ENCODE data around the gene SCN11A.
"Not testable (repeated sequence)": the region's sequence is repeated elsewhere in the genome, so short reads cannot be mapped to it uniquely, and the experiment has no call there.

The SCN11A gene

DNA sequence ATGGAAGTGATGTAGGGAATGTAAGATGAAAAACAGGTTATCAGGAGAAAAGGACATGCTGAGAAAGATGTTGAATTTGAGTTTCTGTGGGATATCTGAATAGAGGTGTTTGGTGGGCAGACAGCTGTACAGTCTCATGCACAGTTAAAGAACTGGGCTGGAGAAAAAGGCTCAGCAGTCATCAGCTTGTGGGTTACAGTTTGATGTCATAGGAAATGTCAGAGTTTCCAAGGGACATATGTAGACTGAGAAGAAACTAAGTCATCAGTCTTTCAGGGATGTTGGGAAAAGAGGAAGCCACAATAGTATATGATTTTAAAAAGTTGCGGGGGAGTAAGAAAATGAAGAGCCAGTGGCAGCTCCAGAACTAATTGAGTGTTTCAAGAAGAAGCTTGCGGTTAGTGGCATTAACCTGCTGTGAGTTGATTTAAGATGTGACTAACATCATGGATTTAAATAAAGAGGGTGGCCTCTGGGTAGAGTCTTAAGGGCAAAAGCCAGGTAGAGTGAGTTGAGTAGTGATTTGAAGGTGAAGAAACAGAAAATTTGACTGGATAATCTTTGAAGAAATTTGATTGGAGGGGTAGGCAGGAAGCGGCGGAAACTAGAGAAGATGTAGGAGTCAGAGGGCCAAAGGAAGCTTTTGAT lies 31.0 kb upstream of the SCN11A start:
- Mint-ChIP-seq H3K4me1 (peaks cover 22% of the 10 kb centered on the region), H3K27ac (peak overlapping the region; percentile 82)
- peak; percentile 93 for ATAC-seq

DNA sequence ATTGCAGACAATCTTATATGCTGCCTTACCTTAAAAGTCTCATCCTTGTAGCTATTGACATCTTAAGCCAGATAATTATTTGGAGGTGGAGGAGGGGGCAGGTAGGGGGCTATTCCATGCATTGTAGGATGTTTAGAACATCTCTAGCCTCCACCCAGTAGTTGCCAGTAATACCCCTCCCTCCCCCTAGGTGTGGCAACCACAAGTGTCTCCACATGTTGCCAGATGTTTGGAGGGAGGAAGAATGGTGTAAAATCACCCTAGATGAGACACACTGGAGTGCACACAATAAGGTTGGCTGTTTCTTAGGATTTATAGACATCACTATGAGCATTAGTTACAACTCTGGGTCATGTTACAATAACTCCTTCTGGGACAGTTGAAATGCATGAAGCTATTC lies 28.3 kb upstream of the SCN11A start:
- Mint-ChIP-seq H3K4me3 (no peak overlapping the region), H3K36me3 (peaks cover 70% of the 10 kb centered on the region), H3K27ac (peak overlapping the region; percentile 41), H3K4me1 (peaks cover 29% of the 10 kb centered on the region), H3K9me3 (no peaks in the 10 kb centered on the region)
- ATAC-seq (no peak), DNase-seq (ENCODE audit: low spot score in 2 of 2) (no peak)

More for the DNA sequence above, 31.0 kb upstream of the SCN11A start:
- no peaks in the 10 kb centered on the region for H3K9me3 Mint-ChIP-seq
- DNase-seq (ENCODE audit: low spot score in 2 of 2) = no peak
- peak overlapping the region; percentile 4 for H3K4me3 Mint-ChIP-seq
- H3K36me3 Mint-ChIP-seq = peaks cover 70% of the 10 kb centered on the region

DNA sequence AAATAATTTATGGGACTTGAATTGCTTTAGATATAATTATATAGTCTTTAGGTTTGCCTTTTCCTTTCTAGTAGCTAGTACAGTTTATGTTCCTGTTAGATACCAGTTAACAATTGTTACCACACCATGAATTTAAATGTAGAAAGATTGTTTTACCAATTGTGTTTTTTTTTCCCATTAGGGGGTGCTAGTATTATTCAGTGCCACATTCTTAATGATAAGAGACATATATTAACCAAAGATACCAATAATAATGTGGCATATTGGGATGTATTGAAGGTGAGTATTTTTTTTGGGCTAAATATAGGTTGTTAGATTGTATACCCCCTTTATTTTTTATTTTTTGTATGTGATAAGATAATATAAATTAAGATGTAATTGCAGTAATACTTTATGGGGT lies 27.8 kb upstream of the SCN11A start:
- Mint-ChIP-seq H3K4me1 (peaks cover 29% of the 10 kb centered on the region), H3K9me3 (no peaks in the 10 kb centered on the region), H3K4me3 (no peak overlapping the region), H3K36me3 (peaks cover 70% of the 10 kb centered on the region), H3K27ac (no peak overlapping the region)
- no peak for ATAC-seq
- DNase-seq (ENCODE audit: low spot score in 2 of 2) = no peak

DNA sequence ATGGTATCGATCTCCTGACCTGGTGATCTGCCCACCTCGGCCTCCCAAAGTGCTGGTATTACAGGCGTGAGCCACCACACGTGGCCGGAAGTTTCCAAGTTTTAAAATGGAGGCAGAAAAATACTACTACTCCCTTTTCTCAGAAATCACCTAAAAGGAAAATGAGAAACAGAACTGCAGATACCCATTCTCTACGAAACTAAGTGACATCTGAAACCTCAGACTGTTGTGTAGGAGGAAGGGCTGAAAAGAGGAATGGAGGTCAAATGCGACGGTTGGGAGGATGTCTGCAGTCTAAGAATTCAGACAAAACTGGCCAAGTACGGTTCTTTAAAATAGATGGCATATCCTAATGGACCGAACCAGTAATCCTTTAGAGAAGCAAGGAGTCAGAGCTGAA lies 24.2 kb upstream of the SCN11A start:
- ATAC-seq = peak; percentile 13
- H3K27ac Mint-ChIP-seq = peak overlapping the region; percentile 72
- peaks cover 79% of the 10 kb centered on the region for H3K36me3 Mint-ChIP-seq
- H3K4me1 Mint-ChIP-seq = peaks cover 14% of the 10 kb centered on the region
- no peaks in the 10 kb centered on the region for H3K9me3 Mint-ChIP-seq
- no peak overlapping the region for H3K4me3 Mint-ChIP-seq
- no peak for DNase-seq (ENCODE audit: low spot score in 2 of 2)

DNA sequence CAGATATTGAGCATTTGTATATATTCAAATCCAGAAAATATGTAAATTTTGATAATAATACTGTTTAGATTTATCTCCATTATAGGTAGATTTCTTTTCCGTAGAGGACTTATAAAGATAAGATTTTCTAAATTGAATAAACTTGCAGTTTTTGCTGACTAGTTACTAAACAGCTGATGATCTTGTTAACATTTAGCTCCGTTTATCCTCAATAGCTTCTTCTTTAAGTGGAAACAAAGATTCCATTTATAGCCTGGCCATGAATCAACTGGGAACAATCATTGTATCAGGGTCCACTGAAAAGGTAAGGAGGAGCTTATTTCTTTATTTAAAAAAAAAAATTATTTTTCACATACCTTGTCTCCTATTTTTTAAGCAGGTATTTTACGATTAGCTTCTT lies 16.8 kb upstream of the SCN11A start:
- ATAC-seq = no peak
- no peak for DNase-seq (ENCODE audit: low spot score in 2 of 2)
- no peak overlapping the region for H3K4me3 Mint-ChIP-seq
- H3K27ac Mint-ChIP-seq = no peak overlapping the region
- H3K4me1 Mint-ChIP-seq = no peaks in the 10 kb centered on the region
- H3K36me3 Mint-ChIP-seq = peaks cover 100% of the 10 kb centered on the region
- no peaks in the 10 kb centered on the region for H3K9me3 Mint-ChIP-seq

DNA sequence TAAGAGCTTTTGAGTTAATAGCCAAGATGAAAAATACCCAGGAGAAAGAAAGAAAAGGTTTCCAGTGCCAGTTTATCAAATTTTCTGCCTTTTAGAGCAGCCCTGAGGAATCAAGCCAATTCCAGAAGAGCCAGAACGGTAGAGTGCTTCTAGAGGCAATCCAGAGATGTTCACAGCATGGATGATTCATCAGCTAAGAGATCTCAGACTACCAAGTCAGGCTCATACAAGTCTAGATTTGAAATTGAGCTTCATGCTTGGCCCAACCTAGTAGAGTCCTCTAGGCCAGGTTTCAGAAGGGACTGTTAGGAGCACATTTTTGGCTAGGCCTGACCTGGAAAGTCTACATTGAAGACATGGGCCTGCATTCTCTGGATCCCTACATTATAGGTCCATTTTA lies 15.5 kb upstream of the SCN11A start:
- ATAC-seq (no peak), DNase-seq (ENCODE audit: low spot score in 2 of 2) (no peak)
- H3K4me1 Mint-ChIP-seq = peaks cover 5% of the 10 kb centered on the region
- H3K36me3 Mint-ChIP-seq = peaks cover 91% of the 10 kb centered on the region
- H3K27ac Mint-ChIP-seq = no peak overlapping the region
- H3K4me3 Mint-ChIP-seq = no peak overlapping the region
- H3K9me3 Mint-ChIP-seq = no peaks in the 10 kb centered on the region

DNA sequence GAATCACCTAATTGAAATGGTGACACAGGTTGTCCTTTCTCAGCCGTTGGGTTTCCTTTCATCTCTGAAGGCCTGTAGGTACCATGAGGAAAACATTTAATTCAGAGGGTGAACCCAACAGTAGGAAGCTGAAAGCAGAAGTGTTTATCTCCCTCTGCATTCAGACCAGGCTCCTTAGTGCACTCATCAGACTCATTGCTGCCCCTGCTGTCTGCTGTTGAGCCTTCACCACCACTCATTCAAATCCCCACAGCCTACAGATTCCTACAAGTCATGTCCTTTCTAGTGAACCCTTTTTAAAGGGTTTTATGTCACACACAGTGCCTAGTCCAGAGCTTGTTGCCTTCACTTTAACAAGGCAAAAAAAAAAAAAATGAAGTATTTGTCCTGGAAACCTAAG lies 13.5 kb upstream of the SCN11A start:
- peaks cover 70% of the 10 kb centered on the region for H3K36me3 Mint-ChIP-seq
- H3K9me3 Mint-ChIP-seq = no peaks in the 10 kb centered on the region
- DNase-seq (ENCODE audit: low spot score in 2 of 2) = peak in 1 of 2 donors; percentile 58
- H3K27ac Mint-ChIP-seq = peak overlapping the region; percentile 38
- peak; percentile 92 for ATAC-seq
- no peak overlapping the region for H3K4me3 Mint-ChIP-seq
- peaks cover 17% of the 10 kb centered on the region for H3K4me1 Mint-ChIP-seq

DNA sequence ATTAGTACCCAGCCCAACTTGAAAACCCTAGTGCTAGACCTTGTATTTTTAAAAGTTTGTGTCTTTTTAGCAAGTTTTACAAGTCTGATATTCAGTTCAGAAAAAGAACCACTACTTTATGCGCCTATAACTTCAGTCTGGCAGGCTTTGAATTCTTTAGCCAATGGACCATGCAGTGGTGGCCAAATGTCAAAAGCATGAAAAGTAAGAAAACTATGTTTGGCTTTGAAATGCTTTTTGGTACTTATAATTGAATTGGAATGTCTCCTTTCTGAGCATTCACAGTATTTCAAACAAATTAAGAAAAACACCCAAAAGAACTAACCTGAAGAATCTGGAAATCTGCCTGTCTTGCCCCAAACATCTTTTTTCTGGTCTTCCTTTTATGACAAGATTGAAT lies 12.9 kb upstream of the SCN11A start:
- Mint-ChIP-seq H3K36me3 (peaks cover 65% of the 10 kb centered on the region), H3K4me3 (no peak overlapping the region), H3K4me1 (peaks cover 17% of the 10 kb centered on the region), H3K9me3 (no peaks in the 10 kb centered on the region), H3K27ac (peak overlapping the region; percentile 38)
- ATAC-seq (no peak), DNase-seq (ENCODE audit: low spot score in 2 of 2) (no peak)

DNA sequence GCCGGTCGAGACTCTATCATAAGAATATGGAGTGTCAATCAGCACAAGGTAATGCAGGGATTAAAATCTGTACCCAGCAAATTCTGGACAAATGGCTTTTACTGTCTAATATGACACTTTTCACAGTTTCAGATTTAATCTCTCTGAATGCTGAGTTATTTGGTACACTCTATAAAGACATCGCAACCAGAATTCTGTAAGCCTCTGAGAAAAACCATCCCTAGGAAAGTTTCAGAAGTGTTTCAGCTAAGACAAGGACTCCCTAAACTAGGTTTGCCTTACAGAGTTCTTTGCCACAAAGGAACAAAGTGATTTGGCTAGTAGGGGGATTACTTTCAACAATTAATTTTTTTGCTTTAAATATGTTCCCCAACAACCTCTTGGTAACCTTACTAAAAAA lies 11.4 kb upstream of the SCN11A start:
- peak; percentile 85 for ATAC-seq
- Mint-ChIP-seq H3K27ac (peak overlapping the region; percentile 52), H3K36me3 (peaks cover 55% of the 10 kb centered on the region), H3K4me3 (no peak overlapping the region), H3K9me3 (no peaks in the 10 kb centered on the region), H3K4me1 (peaks cover 30% of the 10 kb centered on the region)
- no peak for DNase-seq (ENCODE audit: low spot score in 2 of 2)

DNA sequence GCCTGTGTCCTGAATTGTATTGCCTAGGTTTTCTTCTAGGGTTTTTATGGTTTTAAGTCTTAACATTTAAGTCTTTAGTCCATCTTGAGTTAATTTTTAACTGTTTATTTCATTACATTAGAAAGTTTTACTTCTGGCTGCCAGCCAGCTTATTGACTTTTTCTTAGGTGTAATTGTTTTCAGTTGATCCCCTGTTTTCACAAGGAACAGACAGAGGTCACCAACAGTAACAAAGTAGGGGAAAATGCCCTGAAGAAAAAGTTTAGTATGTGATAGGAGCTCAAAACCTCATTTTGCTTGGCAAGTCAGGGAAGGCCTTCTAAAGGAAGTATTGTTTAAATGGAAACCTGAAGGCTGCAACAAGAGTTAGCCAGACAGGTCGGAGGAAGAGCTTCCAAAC lies 10.4 kb upstream of the SCN11A start:
- H3K4me1 Mint-ChIP-seq = peaks cover 31% of the 10 kb centered on the region
- no peaks in the 10 kb centered on the region for H3K9me3 Mint-ChIP-seq
- H3K27ac Mint-ChIP-seq = peak overlapping the region; percentile 54
- H3K4me3 Mint-ChIP-seq = no peak overlapping the region
- ATAC-seq = no peak
- peaks cover 50% of the 10 kb centered on the region for H3K36me3 Mint-ChIP-seq
- DNase-seq (ENCODE audit: low spot score in 2 of 2) = no peak

DNA sequence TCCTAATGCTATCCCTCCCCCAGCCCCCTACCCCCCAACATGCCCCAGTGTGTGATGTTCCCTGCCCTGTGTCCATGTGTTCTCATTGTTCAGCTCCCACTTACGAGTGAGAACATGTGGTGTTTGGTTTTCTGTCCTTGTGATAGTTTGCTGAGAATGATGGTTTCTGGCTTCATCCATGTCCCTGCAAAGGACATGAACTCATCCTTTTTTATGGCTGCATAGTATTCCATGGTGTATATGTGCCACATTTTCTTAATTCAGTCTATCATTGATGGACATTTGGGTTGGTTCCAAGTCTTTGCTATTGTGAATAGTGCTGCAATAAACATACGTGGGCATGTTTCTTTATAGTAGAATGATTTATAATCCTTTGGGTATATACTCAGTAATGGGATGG lies 9.5 kb upstream of the SCN11A start:
- H3K9me3 Mint-ChIP-seq; ATAC-seq; DNase-seq (ENCODE audit: low spot score in 2 of 2); H3K4me3 Mint-ChIP-seq; H3K27ac Mint-ChIP-seq: not testable (repeated sequence)
- Mint-ChIP-seq H3K36me3 (peaks cover 40% of the 10 kb centered on the region), H3K4me1 (peaks cover 40% of the 10 kb centered on the region)

DNA sequence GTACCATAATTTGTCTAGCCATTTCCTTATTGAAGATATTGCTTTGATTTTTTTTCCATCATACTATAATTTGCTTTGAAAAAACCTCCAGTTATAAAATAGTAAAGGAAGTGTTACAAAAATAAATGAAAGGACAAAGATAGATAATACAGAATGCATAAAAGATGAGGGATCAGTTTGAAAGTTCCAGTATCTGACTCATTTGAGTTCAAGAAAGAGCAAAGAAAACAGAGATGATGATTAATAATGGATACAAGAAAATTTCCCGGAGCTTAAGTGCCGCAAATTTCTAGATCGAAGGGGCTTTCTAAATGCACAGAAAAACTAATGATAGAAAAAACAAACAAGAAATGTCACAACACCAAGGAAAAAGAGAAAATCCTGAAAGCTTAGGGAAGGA lies 4.4 kb upstream of the SCN11A start:
- Mint-ChIP-seq H3K36me3 (peaks cover 18% of the 10 kb centered on the region), H3K27ac (peak overlapping the region; percentile 56), H3K4me3 (peak overlapping the region; percentile 50), H3K4me1 (peaks cover 40% of the 10 kb centered on the region), H3K9me3 (no peaks in the 10 kb centered on the region)
- DNase-seq (ENCODE audit: low spot score in 2 of 2) (no peak), ATAC-seq (no peak)

DNA sequence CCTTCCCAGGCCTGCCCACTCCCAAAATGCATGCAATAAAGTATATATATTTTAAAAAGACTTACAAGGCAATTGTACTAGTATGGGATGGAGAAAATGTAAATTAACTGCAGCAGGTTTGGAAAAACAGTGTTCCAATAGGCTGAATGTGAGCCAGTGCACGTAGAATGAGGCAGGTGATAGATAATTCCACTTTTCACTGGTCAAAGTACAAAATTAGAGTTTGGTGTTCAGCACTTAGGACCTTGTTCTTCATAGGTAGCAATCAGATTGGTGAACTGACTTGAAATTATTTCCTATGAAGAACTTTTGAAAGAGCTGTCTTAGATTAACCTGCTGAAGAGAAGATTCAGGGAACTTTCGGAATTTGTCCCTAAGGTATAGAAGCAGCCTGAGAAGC lies 2.0 kb upstream of the SCN11A start:
- peaks cover 18% of the 10 kb centered on the region for H3K36me3 Mint-ChIP-seq
- DNase-seq (ENCODE audit: low spot score in 2 of 2) = no peak
- no peak overlapping the region for H3K4me3 Mint-ChIP-seq
- ATAC-seq = no peak
- H3K27ac Mint-ChIP-seq = no peak overlapping the region
- peaks cover 44% of the 10 kb centered on the region for H3K4me1 Mint-ChIP-seq
- no peaks in the 10 kb centered on the region for H3K9me3 Mint-ChIP-seq

DNA sequence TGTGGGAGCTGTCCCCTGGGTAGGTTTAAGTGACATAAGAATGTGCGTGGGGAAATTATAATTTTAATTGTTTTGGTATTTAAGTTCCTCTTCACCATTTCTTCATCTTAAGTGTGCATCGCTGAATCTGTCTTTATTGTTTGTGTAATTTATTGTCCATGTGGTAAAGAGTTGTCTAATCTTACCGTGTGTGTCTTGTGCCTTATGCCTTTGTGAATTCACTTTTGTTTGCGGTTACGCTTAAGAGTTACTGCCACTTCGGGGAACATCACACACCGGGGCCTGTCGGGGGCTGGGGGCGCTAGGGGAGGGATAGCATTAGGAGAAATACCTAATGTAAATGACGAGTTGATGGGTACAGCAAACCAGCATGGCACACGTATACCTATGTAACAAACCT lies 839 bp upstream of the SCN11A start:
- peak overlapping the region; percentile 93 for H3K4me3 Mint-ChIP-seq
- H3K27ac Mint-ChIP-seq = peak overlapping the region; percentile 99
- peaks cover 8% of the 10 kb centered on the region for H3K36me3 Mint-ChIP-seq
- peaks cover 38% of the 10 kb centered on the region for H3K4me1 Mint-ChIP-seq
- no peak for ATAC-seq
- H3K9me3 Mint-ChIP-seq = no peaks in the 10 kb centered on the region
- no peak for DNase-seq (ENCODE audit: low spot score in 2 of 2)

DNA sequence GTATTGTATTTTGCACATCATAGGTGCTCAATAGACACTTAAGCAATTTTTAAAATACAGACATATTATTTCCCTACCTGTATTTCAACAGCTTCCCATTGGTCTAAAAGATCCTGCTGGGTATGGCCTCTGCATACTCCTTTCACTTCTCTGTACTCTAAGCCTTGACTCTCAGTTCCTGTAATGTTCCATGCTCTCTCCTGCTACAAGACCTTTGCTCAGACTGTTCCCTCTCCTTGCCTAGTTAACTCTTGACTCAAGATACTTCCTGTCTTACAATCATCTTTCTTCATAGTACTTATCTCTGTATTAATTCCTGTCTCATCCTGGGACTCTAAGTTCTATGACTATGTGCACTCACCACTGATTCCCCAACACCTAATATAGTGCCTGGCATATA lies 1.7 kb downstream of the SCN11A start:
- ATAC-seq (no peak), DNase-seq (ENCODE audit: low spot score in 2 of 2) (no peak)
- H3K4me3 Mint-ChIP-seq = no peak overlapping the region
- no peaks in the 10 kb centered on the region for H3K9me3 Mint-ChIP-seq
- H3K27ac Mint-ChIP-seq = peak overlapping the region; percentile 7
- peaks cover 8% of the 10 kb centered on the region for H3K36me3 Mint-ChIP-seq
- H3K4me1 Mint-ChIP-seq = peaks cover 21% of the 10 kb centered on the region

DNA sequence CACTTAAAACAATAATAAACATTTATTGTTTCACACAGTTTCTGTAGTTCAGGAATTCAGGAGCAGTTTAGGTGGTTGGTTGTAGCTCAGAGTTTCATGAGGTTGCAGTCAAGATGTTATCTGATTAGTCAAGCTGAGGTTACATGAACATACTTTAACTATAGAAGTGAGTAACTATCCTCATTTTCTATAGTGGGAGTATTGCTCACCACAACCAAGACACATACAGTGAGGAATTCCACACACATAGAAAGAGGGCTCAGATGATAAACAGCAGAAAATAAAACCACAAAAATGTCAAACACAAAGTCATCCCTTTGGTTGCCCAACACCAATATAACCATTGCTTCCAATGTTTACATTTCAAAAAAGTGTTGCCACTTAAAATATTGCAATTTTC lies 13.6 kb downstream of the SCN11A start:
- peak; percentile 98 for ATAC-seq
- H3K4me3 Mint-ChIP-seq = no peak overlapping the region

DNA sequence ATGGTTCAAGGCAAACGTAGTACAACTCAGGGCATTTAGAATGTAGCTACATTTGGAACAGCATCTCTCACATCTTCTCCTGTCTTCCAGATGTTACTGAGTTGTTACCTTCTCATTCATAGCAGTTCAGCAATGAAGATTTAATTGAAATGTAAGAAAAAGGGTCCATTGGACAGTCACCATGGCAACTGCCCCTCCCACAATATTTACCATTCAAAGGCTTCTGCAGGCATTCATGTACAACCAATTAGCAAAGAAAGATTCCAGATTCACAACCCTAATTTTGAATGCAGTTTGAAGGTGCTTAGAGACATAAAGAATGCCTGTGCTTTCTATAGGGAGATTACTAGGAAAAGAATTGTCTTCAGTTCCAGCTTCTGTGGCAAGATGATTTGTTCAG lies 22.2 kb downstream of the SCN11A start:
- Mint-ChIP-seq H3K27ac (no peak overlapping the region), H3K4me3 (no peak overlapping the region), H3K9me3 (peaks cover 2% of the 10 kb centered on the region), H3K36me3 (no peaks in the 10 kb centered on the region), H3K4me1 (no peaks in the 10 kb centered on the region)
- ATAC-seq = no peak
- DNase-seq (ENCODE audit: low spot score in 2 of 2) = no peak

More for the DNA sequence above, 13.6 kb downstream of the SCN11A start:
- no peak for DNase-seq (ENCODE audit: low spot score in 2 of 2)
- H3K27ac Mint-ChIP-seq = no peak overlapping the region
- no peaks in the 10 kb centered on the region for H3K4me1 Mint-ChIP-seq
- H3K9me3 Mint-ChIP-seq = peaks cover 12% of the 10 kb centered on the region
- no peaks in the 10 kb centered on the region for H3K36me3 Mint-ChIP-seq
